Central memory CD8-positive, alpha-beta T cell (primary cell): ENCODE results near the gene ARFGAP1.

Experiments used
- ATAC-seq: fragments of 150-1000 bp; cut with Tn5 transposase; replicated peaks from 2 replicates; pipeline ENCODE4 v1.10.0; 2022; ENCODE audit warnings: mild to moderate bottlenecking, moderate FRiP score, moderate number of reproducible peaks; ENCODE audit not compliant: poor library complexity, severe bottlenecking; ENCODE audit errors: extremely low read depth
- DNase-seq, 2 donors: peaks; one replicate each; pipeline ENCODE4 v3.0.0; 2021; ENCODE audit warnings: low spot score in 2 of 2
- H3K27ac Mint-ChIP-seq: one replicate; pipeline ENCODE4 v1.8.0; 2022; ENCODE audit warnings: low read depth, mild to moderate bottlenecking, moderate library complexity, mixed read lengths
- H3K27me3 Mint-ChIP-seq: one replicate; pipeline ENCODE4 v1.8.0; 2022; ENCODE audit warnings: mixed read lengths
- H3K36me3 Mint-ChIP-seq: one replicate; pipeline ENCODE4 v1.8.0; 2022; ENCODE audit warnings: mild to moderate bottlenecking, moderate library complexity, mixed read lengths; ENCODE audit not compliant: insufficient read depth
- H3K4me1 Mint-ChIP-seq: one replicate; pipeline ENCODE4 v1.8.0; 2022; ENCODE audit warnings: mixed read lengths
- H3K4me3 Mint-ChIP-seq: one replicate; pipeline ENCODE4 v1.8.0; 2022; ENCODE audit warnings: mild to moderate bottlenecking, moderate library complexity, mixed read lengths
- H3K9me3 Mint-ChIP-seq: one replicate; pipeline ENCODE4 v1.8.0; 2022; ENCODE audit warnings: mixed read lengths

The ARFGAP1 gene

GRCh38 chr20:63287697-63288580 is 15.3 kb downstream of the ARFGAP1 start:
- H3K27me3 Mint-ChIP-seq, result no peaks in the 10 kb centered on the region
- no peaks in the 10 kb centered on the region for H3K9me3 Mint-ChIP-seq
- no peaks in the 10 kb centered on the region for H3K4me1 Mint-ChIP-seq
- H3K27ac Mint-ChIP-seq, result no peak overlapping the region
- H3K36me3 Mint-ChIP-seq, result peaks cover 21% of the 10 kb centered on the region
- no peak for ATAC-seq
- DNase-seq, result no peak
- no peak overlapping the region for H3K4me3 Mint-ChIP-seq

- no peak overlapping the region for H3K27ac Mint-ChIP-seq
- no peaks in the 10 kb centered on the region for H3K9me3 Mint-ChIP-seq
- DNase-seq, result no peak
- no peaks in the 10 kb centered on the region for H3K4me1 Mint-ChIP-seq
- no peak for ATAC-seq
- no peaks in the 10 kb centered on the region for H3K27me3 Mint-ChIP-seq
- peaks cover 19% of the 10 kb centered on the region for H3K36me3 Mint-ChIP-seq
- H3K4me3 Mint-ChIP-seq, result no peak overlapping the region
These were observed 16.1 kb downstream of the ARFGAP1 start for GRCh38 chr20:63288581-63289251.

- ATAC-seq, result no peak
- Mint-ChIP-seq H3K36me3 (peaks cover 19% of the 10 kb centered on the region), H3K4me3 (no peak overlapping the region), H3K27ac (no peak overlapping the region), H3K27me3 (peaks cover 2% of the 10 kb centered on the region), H3K4me1 (no peaks in the 10 kb centered on the region), H3K9me3 (no peaks in the 10 kb centered on the region)
- DNase-seq, result no peak
These were observed 16.9 kb downstream of the ARFGAP1 start for GRCh38 chr20:63289311-63290135.

DNA sequence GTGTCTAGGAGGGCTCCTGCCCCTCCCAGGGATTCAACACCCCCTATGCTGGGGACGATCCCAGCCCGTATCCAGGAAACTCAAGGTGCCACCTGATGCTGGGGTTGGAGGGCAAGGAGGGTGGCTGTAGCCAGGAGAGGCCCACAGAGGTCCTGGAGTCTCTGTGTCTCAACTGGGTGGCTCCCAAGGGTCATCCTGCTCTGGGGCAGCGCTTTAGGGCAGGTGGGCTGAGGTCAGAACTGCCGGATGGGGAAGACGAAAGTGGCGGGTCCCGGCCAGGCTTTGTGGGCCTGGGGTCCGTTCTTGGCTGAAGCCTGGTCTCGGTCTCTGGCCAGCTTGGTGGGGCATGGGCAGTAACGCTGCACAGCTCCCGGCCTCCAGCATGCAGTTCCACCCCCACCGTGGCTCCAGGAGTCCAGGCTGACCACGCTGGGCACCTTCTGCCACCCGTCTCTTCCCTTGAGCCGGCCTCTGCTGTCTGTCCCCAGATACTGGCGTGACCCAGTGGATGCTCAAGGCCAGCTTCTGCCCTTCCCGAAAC is 17.6 kb downstream of the ARFGAP1 start:
- DNase-seq (no peak), ATAC-seq (no peak)
- Mint-ChIP-seq H3K9me3 (no peaks in the 10 kb centered on the region), H3K27ac (no peak overlapping the region), H3K4me3 (no peak overlapping the region), H3K27me3 (peaks cover 9% of the 10 kb centered on the region), H3K36me3 (peaks cover 19% of the 10 kb centered on the region), H3K4me1 (no peaks in the 10 kb centered on the region)

DNA sequence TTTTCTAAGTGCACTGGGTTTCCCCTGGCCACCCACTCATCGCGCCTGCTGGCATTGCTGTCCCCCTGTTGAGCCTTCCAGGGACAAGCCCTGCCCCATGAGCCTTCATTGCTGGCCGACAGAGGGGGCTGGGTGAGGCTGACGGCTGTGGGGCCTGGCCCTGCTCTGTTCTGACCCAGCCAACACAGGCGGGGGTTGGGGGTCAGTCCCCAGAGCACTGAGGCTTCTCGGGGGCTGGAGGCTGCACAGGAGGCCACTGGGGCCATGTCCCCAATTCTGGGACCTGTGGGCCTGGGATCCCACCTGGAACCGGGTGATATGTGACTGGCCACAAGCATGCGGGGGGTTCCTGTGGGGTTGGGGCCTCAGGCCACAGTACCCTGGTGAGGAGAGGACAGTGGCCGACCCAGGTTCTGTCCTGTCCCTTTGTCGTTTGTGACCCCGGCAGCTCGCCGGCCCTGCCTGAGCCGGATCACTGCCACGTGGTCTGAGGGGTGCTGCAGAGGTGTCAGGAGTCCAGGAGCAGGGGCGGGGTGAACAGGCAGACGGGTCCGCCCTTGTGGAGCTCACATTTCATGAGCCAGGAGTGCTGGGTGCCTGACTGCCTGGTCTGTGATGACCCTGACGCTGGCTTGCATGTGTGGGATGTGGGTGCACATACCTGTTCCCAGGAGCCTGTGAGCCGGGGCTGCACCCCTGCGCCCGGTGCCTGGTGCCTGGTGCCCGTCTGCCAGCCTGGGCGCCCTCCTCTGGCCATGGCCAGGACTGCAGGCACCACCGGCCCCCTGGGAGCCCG is 18.3 kb downstream of the ARFGAP1 start:
- Mint-ChIP-seq H3K36me3 (peaks cover 18% of the 10 kb centered on the region), H3K27me3 (peaks cover 13% of the 10 kb centered on the region), H3K27ac (no peak overlapping the region), H3K4me1 (peaks cover 6% of the 10 kb centered on the region), H3K9me3 (no peaks in the 10 kb centered on the region), H3K4me3 (no peak overlapping the region)
- peak; percentile 55 for ATAC-seq
- peak; percentile 48 to 57 for DNase-seq

GRCh38 chr20:63291811-63292210 is 19.2 kb downstream of the ARFGAP1 start:
- H3K4me3 Mint-ChIP-seq, result no peak overlapping the region
- H3K9me3 Mint-ChIP-seq, result no peaks in the 10 kb centered on the region
- peaks cover 13% of the 10 kb centered on the region for H3K27me3 Mint-ChIP-seq
- DNase-seq (no peak), ATAC-seq (no peak)
- H3K27ac Mint-ChIP-seq, result no peak overlapping the region
- H3K4me1 Mint-ChIP-seq, result peaks cover 6% of the 10 kb centered on the region
- H3K36me3 Mint-ChIP-seq, result peaks cover 17% of the 10 kb centered on the region

DNA sequence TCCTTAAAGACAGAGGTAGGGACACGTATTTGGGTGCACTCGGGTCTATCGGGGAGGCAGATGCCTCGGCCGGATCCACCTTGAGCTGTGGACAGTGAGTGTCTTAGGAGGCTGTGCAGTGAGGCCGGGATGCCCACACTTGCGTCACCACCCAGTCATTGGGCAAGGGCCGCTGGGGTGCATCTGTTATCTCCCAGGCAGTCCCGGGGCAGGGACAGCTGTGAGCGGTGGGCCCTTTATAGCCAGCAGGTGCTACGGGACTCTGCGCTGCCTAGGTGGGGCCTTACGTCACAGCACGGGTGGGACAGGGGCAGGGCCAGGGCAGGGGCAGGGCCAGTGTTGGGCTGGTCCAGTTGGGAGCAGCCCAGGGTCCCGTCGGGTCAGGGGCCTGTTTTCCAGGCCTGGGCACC is 19.7 kb downstream of the ARFGAP1 start:
- no peak for ATAC-seq
- H3K4me1 Mint-ChIP-seq, result peaks cover 6% of the 10 kb centered on the region
- no peak overlapping the region for H3K27ac Mint-ChIP-seq
- H3K4me3 Mint-ChIP-seq, result no peak overlapping the region
- no peaks in the 10 kb centered on the region for H3K9me3 Mint-ChIP-seq
- no peak for DNase-seq
- H3K36me3 Mint-ChIP-seq, result peaks cover 17% of the 10 kb centered on the region
- H3K27me3 Mint-ChIP-seq, result peaks cover 13% of the 10 kb centered on the region

GRCh38 chr20:63292904-63293303 is 20.3 kb downstream of the ARFGAP1 start, which contains the start of gene COL20A1:
COL20A1 (plus strand) TSS chr20:63293186; CDS start chr20:63295108, 1,922 bp downstream.
- peaks cover 13% of the 10 kb centered on the region for H3K27me3 Mint-ChIP-seq
- ATAC-seq (no peak), DNase-seq (no peak)
- no peaks in the 10 kb centered on the region for H3K9me3 Mint-ChIP-seq
- H3K27ac Mint-ChIP-seq, result no peak within 1 kb of the TSS
- peaks cover 6% of the 10 kb centered on the region for H3K4me1 Mint-ChIP-seq
- no peak within 1 kb of the TSS for H3K4me3 Mint-ChIP-seq
- H3K36me3 Mint-ChIP-seq, result peaks cover 16% of the 10 kb centered on the region

DNA sequence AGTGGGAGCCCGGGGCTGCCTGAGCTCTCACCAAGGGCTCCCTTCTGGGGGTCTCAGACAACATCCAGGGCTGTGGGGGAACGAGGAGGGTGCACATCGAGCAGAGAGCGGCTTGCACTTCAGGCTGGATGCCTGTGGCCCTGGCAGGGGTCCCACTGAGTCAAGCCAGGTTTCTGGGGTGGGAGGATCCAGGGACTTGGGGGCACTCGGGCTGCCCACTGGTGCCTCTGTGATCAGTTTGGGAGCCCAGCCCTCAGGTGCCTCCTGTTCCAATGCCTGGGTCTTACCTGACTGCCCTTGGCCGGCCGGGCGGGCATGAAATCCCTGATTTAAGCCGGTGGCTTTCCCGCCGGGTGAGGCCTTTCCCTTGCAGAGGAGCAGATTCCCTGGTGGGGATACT is 20.8 kb downstream of the ARFGAP1 start:
- Mint-ChIP-seq H3K4me1 (peaks cover 6% of the 10 kb centered on the region), H3K27ac (no peak overlapping the region), H3K36me3 (peaks cover 14% of the 10 kb centered on the region), H3K9me3 (no peaks in the 10 kb centered on the region), H3K4me3 (no peak overlapping the region), H3K27me3 (peaks cover 19% of the 10 kb centered on the region)
- DNase-seq, result no peak
- ATAC-seq, result no peak

GRCh38 chr20:63293871-63294535 is 21.4 kb downstream of the ARFGAP1 start:
- Mint-ChIP-seq H3K36me3 (peaks cover 9% of the 10 kb centered on the region), H3K4me1 (peaks cover 6% of the 10 kb centered on the region), H3K9me3 (no peaks in the 10 kb centered on the region), H3K27me3 (peaks cover 24% of the 10 kb centered on the region), H3K4me3 (no peak overlapping the region), H3K27ac (no peak overlapping the region)
- no peak for DNase-seq
- no peak for ATAC-seq

GRCh38 chr20:63294536-63294900 is 21.9 kb downstream of the ARFGAP1 start:
- DNase-seq, result no peak
- no peak for ATAC-seq
- no peak overlapping the region for H3K27ac Mint-ChIP-seq
- H3K4me3 Mint-ChIP-seq, result no peak overlapping the region
- H3K36me3 Mint-ChIP-seq, result peaks cover 8% of the 10 kb centered on the region
- no peaks in the 10 kb centered on the region for H3K9me3 Mint-ChIP-seq
- H3K4me1 Mint-ChIP-seq, result peaks cover 6% of the 10 kb centered on the region
- peaks cover 29% of the 10 kb centered on the region for H3K27me3 Mint-ChIP-seq
